HL-60 (cell line): Measurements from ENCODE around the gene TXNRD3.

ENCODE experiments used
- DNase-seq, 2 experiments: peaks; one replicate each; pipeline ENCODE4 v3.0.0-alpha.2; 2010 to 2020; ENCODE audit warnings: low read depth in 1 of 2, low spot score in 1 of 2
- H3K27ac ChIP-seq: fragments of 250-450 bp; sonication (Bioruptor Pico); replicated peaks from 2 replicates; pipeline ENCODE4 v1.5.1; 2020; ENCODE audit warnings: mild to moderate bottlenecking, moderate library complexity
- H3K27me3 ChIP-seq: fragments of 250-450 bp; sonication (Bioruptor Pico); 2 replicates; pipeline ENCODE4 v1.5.1; 2021; ENCODE audit warnings: mild to moderate bottlenecking, moderate library complexity; ENCODE audit not compliant: insufficient read depth, poor library complexity, severe bottlenecking
- H3K4me3 ChIP-seq: replicated peaks from 2 replicates; pipeline ENCODE4 v1.5.1; 2011; ENCODE audit warnings: mild to moderate bottlenecking, control low read depth, low read length; ENCODE audit not compliant: insufficient read depth
- CTCF ChIP-seq: IDR thresholded peaks from one replicate; pipeline ENCODE4 v1.5.1; 2011; ENCODE audit warnings: low read length, control low read depth, inconsistent platforms; ENCODE audit not compliant: insufficient read depth
- GABPA ChIP-seq: IDR thresholded peaks from 2 replicates; pipeline ENCODE4 v1.6.1; 2012; ENCODE audit warnings: low read depth
- POLR2AphosphoS5 ChIP-seq: IDR thresholded peaks from 2 replicates; pipeline ENCODE4 v1.6.1; 2012; ENCODE audit warnings: low read depth
- REST ChIP-seq: IDR thresholded peaks from 2 replicates; pipeline ENCODE4 v1.6.1; 2012; ENCODE audit warnings: low read depth; ENCODE audit not compliant: insufficient replicate concordance
- SPI1 ChIP-seq: IDR thresholded peaks from 2 replicates; pipeline ENCODE4 v1.6.1; 2012; ENCODE audit warnings: low read depth, mild to moderate bottlenecking, borderline replicate concordance

Gene TXNRD3

GRCh38 chr3:126571078-126571477 is 83.8 kb downstream of the TXNRD3 start:
- Histone ChIP-seq H3K4me3 (no peak overlapping the region), H3K27ac (no peak overlapping the region), H3K27me3 (no peaks in the 10 kb centered on the region)
- TF ChIP-seq POLR2AphosphoS5 (no peak), REST (no peak), SPI1 (no peak), CTCF (no peak), GABPA (no peak)
- DNase-seq: no peak

GRCh38 chr3:126570103-126570541 is 84.8 kb downstream of the TXNRD3 start:
- H3K27me3 ChIP-seq: no peaks in the 10 kb centered on the region
- no peak overlapping the region for H3K27ac ChIP-seq
- no peak for DNase-seq
- no peak overlapping the region for H3K4me3 ChIP-seq
- TF ChIP-seq CTCF (no peak), REST (no peak), GABPA (no peak), SPI1 (no peak), POLR2AphosphoS5 (no peak)

GRCh38 chr3:126569390-126569975 is 85.4 kb downstream of the TXNRD3 start:
- no peak for TF ChIP-seq SPI1
- no peak for TF ChIP-seq REST
- TF ChIP-seq POLR2AphosphoS5: no peak
- TF ChIP-seq CTCF: no peak
- TF ChIP-seq GABPA: no peak
- no peak for DNase-seq
- no peaks in the 10 kb centered on the region for H3K27me3 ChIP-seq
- no peak overlapping the region for H3K27ac ChIP-seq
- H3K4me3 ChIP-seq: no peak overlapping the region
